Posterior cingulate gyrus (tissue), 11 donors: ENCODE measurements around the gene SERPINB12.

Experiments used
- DNase-seq, 10 donors: peaks; one replicate each; pipeline versions ENCODE4 v3.0.0 to v3.0.0-alpha.2; 2020 to 2021; ENCODE audit warnings: mixed read lengths in 3 of 10
- intact Hi-C: fragments of 100-400 bp; cut with DNase I; formaldehyde crosslinking; loops from one replicate; pipeline ENCODE4 v1.15.1; 2023

The SERPINB12 gene

DNA sequence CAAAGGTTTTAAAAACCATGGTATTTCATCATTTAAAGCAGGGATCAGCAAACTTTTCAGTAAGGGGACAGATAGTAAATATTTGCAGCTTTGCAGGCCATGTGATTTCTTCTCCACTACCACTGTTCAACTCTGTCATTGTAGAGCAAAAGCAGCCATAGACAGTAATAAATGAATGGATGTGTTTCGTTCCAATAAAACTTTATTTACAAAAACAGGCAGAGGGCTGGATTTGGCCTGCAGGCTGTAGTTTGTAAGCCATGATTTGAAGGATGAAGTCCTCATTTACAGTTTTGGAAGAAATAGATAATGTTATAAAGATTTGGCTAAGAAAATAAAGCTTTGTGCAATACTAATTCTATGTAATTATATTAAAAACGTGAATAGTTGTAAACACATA is 1.8 kb downstream of the SERPINB12 start:
- no peak for DNase-seq
- intact Hi-C loops: no loop called here

DNA sequence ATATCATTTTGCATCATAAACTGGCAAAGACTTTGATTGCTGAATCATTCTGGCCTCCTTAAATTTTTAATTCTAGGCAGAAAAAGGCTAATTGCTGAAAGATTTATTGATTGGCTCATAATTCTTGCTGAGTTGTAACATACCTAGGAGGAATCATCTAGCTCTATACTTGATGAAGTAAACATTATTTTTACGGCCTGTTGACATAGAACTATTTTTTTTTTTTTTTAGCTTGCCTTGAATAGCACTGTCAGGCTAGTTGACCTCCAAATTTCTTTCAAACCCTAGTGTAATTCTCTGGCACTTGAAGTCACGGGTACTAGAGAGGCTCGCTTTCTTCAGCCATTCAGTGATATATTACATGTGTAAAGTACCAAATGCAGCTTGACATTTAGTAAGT is 2.8 kb downstream of the SERPINB12 start:
- intact Hi-C loops: no loop called here
- DNase-seq: no peak

DNA sequence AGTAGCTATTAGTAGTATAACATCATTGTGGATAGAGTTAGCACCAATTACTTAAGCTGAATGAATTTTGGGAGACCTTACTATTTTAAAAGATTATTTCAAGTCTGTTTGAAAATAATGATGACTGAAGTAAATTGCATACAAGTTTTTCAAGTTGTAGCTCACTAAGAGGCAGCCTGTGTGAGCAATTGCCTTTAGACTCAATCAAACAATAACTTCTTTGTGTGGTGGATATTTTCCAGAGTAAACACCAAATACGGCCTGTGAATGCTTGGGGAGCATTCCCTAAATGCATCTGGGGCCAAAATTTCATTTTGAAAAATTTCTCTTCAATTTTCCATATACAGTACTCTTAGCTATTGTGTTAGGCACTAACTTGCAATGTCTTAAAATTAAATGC is 7.9 kb downstream of the SERPINB12 start:
- no peak for DNase-seq
- intact Hi-C loops: no loop called here

DNA sequence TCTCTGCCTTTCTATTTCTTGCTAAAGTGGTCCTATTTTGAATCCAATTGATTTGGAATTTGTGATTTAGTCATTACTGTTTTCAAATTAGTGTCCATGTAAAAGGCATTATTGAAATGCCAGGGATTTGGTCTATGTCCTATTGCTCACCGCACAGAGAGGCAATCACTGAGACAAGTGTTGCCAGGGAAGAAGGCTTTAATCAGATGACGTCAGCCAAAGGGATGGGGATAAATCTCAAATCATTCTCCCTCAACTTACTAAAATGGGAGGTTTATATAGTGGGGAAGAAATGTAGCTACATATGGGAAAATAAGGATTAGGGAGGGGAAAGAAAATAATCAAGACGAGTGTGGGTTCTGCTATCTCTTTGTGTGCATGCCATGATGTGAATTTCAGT is 9.6 kb downstream of the SERPINB12 start:
- no peak for DNase-seq
- intact Hi-C loops: no loop called here

DNA sequence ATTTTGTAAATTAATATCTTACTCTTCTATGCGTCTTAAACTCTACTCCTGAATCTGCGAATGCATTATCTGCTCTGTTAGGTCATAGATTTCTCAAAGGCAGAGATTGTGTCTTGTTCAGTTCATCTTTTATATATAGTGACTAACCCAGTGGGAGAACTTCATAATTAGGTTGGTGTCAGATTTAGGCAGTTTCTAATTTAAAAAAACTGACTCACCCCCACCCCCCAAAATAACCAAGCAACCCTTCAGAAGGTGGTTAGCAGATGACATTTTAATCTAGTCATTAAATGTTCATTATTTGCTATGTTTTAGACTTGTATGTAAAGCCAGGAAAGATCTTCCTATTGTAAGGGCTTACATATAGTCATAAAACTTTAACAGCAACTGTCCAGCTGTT is 10.4 kb downstream of the SERPINB12 start:
- intact Hi-C loops: no loop called here
- DNase-seq: no peak

DNA sequence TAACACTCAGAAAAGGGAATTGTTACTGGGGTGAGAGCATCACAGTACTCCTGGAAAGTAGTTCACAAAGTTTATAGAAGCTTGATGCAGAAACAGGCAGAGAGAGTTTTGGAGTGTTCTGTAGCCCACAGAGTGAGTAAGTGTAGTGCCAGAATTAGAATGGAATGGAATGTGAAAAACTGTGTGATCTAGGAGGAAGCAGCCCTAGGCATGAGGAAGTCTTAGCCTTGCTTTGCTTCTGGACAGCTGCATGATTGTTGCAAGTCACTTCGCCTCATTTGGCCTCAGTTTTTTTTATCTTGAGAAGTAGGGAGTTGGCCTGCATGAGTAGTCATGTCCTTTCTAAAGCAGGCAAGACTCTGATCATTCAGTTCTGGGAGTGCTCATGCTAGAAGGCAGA is 10.9 kb downstream of the SERPINB12 start:
- intact Hi-C loops: no loop called here
- no peak for DNase-seq

DNA sequence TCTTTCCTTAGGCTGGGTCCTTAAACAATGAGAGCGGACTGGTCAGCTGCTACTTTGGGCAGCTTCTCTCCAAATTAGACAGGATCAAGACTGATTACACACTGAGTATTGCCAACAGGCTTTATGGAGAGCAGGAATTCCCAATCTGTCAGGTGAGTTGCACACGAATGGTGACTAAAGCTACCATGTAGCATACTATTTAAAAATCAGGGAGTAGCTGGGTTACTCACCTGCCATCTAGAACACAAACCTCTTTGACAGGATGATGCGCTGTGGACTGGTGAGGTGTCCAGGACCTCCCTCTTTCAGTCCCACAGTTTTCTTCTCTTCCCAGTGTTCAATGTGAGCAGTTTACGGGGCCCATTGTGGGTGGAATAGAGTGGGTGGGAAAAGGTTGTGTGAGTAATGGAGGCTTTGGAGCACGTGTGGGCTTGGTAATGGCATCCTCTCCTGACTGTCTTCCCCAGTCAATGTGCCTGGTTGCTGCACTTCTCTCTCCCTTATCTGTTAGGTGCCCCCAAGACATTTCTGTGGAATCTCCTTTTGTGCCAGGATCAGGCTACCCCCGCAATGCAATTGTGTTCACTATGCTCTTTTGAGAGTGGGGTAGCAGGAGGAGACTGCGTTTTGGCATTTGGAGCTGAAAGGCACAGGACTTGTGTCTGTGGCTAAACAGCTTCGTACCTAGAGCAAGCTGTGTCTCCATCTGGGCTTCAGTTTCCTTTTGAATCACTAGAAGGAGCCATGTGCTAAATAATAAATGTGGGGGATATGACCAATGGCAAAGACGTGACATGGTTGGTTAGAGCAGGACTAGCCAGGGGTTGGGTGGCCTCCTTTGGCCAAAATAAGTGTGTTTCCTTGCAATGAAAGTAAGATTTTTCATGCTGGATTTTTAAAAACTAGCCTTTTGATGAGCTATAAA is 17.7 kb downstream of the SERPINB12 start:
- intact Hi-C loops: no loop called here
- no peak for DNase-seq

DNA sequence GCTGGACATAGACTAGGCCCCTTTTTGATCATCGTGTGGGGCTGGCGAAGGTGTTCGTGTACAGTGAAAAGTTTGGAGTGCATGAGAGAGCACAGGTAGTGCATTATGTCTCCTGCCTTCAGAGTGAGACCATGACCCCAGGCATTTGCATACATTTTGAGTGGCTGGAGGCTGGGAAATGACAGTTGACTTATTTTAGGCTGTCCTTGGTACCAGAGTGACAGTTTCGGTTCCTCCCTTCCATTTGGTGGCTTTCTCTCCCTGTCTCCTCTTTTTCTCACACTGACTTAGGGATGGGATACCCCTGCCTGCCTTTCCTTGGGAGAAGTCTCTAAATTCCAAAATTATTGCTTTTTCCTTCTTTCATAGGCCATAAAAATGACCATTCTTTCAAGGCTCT is 20.1 kb downstream of the SERPINB12 start:
- intact Hi-C loops: no loop called here
- no peak for DNase-seq

DNA sequence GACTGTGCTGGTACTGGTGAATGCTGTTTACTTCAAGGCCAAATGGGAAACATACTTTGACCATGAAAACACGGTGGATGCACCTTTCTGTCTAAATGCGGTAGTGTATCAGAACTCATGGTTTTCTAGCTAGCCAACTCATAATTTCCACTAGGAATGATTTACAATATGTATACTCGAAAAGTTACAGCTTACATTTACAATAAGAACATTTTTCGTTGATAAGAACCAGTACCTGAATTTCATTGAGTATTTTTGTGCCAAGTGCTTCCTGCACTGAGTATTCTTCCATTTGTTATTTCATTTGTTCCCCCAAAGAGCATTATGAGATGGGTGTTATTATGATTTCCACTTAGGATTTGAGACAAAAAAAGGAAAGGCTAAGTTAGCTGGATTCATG is 21.9 kb downstream of the SERPINB12 start:
- no peak for DNase-seq
- intact Hi-C loops: no loop called here

DNA sequence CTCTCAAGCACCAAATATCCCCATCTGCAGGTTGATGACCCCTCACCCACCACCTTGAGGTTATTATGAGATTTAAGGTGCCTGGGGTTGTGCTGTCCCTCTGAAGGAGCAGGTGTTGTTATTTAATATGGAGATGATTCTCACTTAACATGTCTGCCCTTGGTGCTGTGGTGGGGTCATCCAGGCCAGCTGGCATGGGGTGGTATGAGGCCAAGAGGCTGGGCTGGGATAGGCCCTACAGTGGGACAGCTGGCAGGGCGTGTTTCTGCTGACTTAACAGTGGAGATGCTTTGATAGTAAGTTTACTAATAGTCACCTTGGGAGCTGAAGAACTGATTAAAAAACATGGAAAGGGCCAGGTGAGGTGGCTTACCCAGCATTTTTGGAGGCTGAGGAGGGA is 22.4 kb downstream of the SERPINB12 start:
- intact Hi-C loops: no loop called here
- DNase-seq: no peak

DNA sequence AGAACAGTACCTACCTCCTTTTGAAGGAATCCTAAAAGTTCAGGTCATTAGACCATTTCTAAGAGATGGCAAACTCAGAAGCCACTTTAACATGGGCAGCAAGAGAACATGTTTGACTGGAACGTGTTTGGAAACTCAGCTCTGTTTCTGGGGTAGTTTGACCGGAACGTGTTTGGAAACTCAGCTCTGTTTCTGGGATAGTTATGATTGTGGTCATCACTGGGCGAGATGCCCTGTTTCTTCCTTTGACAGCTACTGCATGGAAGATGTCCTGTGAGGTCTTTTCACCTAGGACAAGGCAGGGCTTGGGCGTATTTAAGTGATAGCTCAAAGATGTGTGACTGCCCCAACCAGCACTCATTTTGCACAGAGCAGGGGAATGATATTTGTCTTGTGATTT is 25.1 kb downstream of the SERPINB12 start:
- DNase-seq: no peak
- intact Hi-C loops: no loop called here

DNA sequence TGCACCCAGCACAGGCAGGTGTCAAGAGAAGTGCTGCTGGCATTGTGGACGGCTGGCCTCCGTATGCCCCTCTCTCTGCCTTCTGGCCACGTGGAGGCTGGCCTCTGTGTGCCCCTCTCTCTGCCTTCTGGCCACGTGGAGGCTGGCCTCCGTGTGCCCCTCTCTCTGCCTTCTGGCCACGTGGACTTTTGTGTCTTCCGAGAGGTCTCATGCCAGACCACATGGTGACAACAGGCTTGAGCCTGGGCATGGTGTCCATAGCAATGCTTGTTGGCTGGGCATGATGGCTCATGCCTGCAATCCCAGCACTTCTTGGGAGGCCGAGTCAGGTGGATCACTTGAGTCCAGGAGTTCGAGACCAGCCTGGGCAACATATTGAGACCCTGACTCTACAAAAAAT is 25.7 kb downstream of the SERPINB12 start:
- intact Hi-C loops: no loop called here
- no peak for DNase-seq

DNA sequence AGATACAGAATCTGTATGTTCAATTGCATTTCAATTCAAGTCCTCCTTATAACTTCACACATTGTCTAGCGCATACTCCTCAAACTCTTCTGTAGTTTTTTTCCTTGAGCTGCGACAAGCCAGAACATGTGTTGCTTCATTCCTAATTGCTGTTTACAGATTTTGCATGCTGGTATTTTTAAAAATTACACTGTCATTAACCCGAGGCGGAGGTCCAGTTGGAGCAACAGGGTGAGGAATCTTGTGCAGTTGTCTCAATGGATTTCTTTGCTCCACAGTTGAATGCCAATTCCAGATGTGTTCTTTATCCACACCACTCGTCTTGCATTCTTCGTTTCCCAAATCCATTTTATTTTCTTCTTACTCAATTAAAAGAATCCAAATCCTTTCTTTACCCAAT is 28.6 kb downstream of the SERPINB12 start:
- intact Hi-C loops: no loop called here
- no peak for DNase-seq

DNA sequence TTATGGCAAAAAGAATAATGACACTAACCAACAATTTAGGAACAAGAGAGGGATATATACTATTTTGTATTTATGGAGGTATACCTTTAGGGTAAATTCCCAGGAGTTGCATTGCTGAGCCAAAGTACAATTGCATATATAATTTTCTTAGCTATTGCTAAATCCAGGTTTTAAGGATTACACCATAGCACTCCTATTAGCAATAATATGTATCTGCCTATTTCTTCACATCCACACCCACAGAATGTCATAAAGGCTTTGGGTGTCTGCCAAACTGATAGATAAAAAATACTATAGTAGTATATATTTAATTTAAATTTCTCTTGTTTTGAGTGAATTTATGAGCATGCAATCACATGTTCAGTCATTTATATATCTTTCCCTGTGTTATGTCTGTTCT is 33.5 kb downstream of the SERPINB12 start:
- no peak for DNase-seq
- intact Hi-C loops: no loop called here

DNA sequence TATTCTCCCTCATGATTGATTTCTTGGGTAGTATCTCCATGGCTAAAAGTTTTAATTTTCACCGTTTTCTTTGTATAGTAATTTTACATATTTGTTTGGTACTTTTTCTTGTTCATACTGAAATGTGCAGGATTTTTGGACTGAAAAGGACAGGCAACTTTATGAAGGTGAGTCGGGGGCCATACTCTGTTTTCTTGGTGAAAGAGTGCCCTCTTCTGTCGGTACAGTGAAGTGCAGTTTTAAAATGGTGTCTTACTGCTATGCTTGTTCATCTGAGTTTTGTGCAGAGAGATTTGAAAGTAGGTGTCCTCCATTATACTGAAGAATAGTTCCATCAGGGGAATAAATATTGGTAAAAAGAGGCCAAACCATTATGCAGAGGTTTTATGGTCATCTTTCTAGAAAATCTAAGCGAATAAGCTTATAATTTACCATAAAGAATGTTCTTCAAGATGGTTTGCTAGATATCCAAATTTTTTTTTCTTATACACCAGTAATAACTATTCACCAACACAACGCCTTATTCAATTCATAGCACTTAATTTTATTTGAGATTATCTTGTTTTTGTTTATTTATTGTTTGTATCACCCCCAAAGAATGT is 36.3 kb downstream of the SERPINB12 start:
- intact Hi-C loops: loop anchor here (1.0 kb wide), 1 partner anchor 60 kb away; no protein-coding TSS in a partner anchor
- no peak for DNase-seq

DNA sequence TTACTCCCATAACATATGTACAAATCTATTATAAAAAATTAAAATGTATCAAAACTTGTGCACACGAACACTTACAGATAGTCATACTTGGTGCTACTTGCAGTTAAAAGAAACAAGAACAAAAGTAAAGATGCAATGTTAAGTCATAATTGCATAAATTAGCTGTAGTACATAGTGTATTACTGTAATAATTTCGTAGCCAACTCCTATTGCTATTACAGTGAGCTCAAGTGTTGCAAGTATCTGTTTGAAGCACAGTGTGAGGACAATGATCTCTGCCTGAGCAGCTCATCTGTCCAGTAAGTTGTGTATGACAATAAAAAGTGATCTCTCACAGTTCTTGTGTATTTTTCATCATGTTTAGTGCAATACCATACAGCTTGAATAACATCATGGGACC is 37.4 kb downstream of the SERPINB12 start:
- intact Hi-C loops: no loop called here

DNA sequence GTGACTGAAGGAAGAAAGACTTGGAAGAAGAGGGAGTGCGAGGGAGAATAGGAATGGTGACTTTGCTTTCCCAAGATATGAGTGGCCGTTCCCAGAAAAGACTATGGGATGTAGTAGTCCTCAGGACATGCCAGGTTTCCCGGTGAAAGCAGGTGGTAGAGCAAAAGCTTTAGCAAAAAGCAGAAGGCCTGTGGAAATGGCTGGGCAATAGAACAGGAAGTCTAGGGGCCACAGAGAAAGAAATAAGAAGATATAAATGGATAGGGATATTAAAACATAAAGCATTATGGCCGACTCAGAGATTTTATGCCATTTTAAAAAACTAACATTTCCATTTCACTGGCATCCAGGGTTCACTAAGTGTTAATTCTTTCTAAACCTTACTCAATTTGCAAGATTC is 43.8 kb downstream of the SERPINB12 start:
- DNase-seq: no peak
- intact Hi-C loops: no loop called here

More for the DNA sequence above, 37.4 kb downstream of the SERPINB12 start:
- DNase-seq: no peak

DNA sequence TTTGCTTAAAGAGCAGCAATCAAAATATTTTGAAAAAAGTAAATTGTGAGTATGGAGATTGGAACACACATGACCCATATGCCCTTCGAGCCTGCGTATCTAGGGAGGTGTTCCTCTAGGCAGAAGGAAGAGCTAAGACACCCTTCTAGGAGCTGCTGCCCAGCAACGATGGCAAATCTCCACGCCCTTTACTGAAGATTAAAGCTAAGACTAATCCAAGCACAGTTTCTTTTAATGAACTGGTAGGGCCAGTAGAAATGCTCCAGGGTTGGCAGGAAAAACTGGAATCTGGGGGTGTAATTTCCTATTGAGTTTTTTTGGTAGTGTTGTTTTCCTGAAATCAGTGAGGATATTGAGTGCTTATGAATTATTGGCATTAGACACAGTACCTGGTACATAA is 44.3 kb downstream of the SERPINB12 start:
- intact Hi-C loops: no loop called here
- no peak for DNase-seq

DNA sequence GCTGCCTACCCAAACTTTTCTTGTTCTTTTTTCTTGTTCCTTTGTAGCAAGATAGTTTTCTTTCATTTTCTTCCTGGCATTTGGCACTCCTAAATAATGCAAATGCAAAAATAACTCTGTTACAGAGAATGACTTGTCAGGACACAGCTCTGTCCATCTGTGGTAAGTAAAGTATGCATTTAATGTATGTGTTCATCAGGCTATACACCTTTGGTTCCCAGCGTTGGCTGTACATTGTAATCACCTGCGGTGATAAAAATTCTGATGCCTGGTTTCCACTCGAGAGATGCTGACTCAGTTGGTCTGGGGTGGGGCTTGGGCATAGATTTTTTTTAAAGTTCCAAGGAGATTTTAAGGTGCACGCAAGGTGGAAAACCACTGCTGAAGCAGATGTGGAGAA is 44.8 kb downstream of the SERPINB12 start, which contains the start of gene SERPINB13:
Gene SERPINB13, plus strand, starts transcription at position 378 of the 400 bp plus-strand sequence. CDS start 1,325 bp downstream, outside the sequence.
- no peak for DNase-seq
- intact Hi-C loops: no loop called here

DNA sequence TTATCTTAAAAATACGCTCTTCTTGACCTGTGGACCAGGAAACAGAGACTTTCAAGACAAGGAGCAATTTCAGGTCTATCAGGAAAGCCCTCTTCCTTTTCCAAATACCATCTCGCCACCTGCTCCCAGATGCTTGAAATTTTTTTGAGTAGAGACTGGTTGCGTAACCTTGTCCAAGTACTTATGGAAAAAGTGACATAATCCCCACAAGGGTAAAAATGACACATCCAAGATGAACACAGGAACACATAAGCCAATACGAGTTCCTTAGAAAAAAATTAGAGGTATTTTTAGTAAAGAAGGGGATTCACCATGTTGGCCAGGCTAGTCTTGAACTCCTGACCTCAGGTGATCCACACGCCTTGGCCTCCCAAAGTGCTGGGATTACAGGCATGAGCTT is 46.7 kb downstream of the SERPINB12 start:
- intact Hi-C loops: no loop called here
- DNase-seq: no peak

DNA sequence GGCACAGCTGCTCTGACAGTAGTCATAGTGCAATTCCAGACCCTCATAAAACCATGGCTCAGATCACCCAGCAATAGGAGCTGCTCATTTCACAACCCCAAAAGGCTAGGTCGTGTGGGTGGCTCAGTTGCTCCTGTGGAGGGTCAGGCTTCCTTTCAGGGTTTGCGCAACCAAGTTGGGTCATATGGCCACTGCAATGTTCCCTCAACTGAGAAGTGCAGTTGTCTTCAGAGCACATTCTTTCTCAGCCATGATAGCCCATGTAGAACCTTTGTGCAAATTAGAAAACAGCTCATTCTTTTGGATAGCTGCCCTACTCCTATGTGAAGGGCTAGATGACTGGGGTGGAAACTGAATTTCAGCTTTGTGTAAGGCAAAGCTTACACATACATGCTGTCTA is 48.2 kb downstream of the SERPINB12 start:
- intact Hi-C loops: no loop called here
- no peak for DNase-seq
